Psoas muscle (tissue), 8 donors: ENCODE data around the gene SRM. TPM values are rescaled to one million over a fixed set of nuclear protein-coding genes. Genes with fewer than 3 reads are reported as not detected.

Source experiments
- ATAC-seq, 4 donors: fragments of 200-7000 bp; cut with Tn5 transposase; one replicate each; pipeline ENCODE4 v1.9.1; 2020; ENCODE audit warnings: moderate library complexity in 3 of 4, mild to moderate bottlenecking in 2 of 4
- DNase-seq, 2 donors: peaks; one replicate each; pipeline ENCODE4 v3.0.0-alpha.2; 2020
- H3K27ac ChIP-seq: fragments of 200-600 bp; one replicate; pipeline ENCODE4 v1.8.0; 2022
- H3K27me3 ChIP-seq, 3 donors: fragments of 200-600 bp in 1 of 3; one replicate each; pipeline versions ENCODE4 v1.6.1 to v1.8.0; 2013 to 2022; ENCODE audit warnings: low read length in 2 of 3, mild to moderate bottlenecking in 2 of 3, moderate library complexity in 1 of 3; ENCODE audit not compliant: insufficient read depth in 3 of 3
- H3K36me3 ChIP-seq, 2 donors: fragments of 200-600 bp in 1 of 2; one replicate each; pipeline versions ENCODE4 v1.6.1 to v1.8.0; 2013 to 2022; ENCODE audit warnings: low read depth in 1 of 2, mild to moderate bottlenecking in 1 of 2, moderate library complexity in 1 of 2; ENCODE audit not compliant: insufficient read depth in 1 of 2
- H3K4me1 ChIP-seq: fragments of 200-600 bp; one replicate; pipeline ENCODE4 v1.8.0; 2022
- H3K4me3 ChIP-seq: fragments of 200-600 bp; one replicate; pipeline ENCODE4 v1.8.0; 2022; ENCODE audit warnings: mild to moderate bottlenecking
- H3K9me3 ChIP-seq: fragments of 200-600 bp; one replicate; pipeline ENCODE4 v1.8.0; 2022
- WGBS, 3 donors: extraction: QIAGEN DNeasy Blood & Tissue Kit; methylation state at CpG; one replicate each; pipeline versions ENCODE4 v1.1.6 to v1.1.7; 2013; 5-methylcytosine and 5-hydroxymethylcytosine counted together
- intact Hi-C, 2 donors: fragments of 100-400 bp; cut with DNase I; formaldehyde crosslinking; loops; one replicate each; pipeline versions ENCODE4 v1.11.0 to v1.14.2; 2022
- polyA plus RNA-seq, 3 donors: library from polyadenylated mRNA; stranded (reverse); fragments of 200-250 nt; gene quantifications; one replicate each; pipeline ENCODE4 v1.2.3, GENCODE V29; 2013
- total RNA-seq, 4 donors: library from RNA; stranded (reverse); fragmentation: NEBNext Ultra II Directional in 2 of 4; extraction: Animal tissue kit (Norgen Biotek cat#: 25700) in 2 of 4; gene quantifications; one replicate each; pipeline versions ENCODE4 v1.2.1 to v1.2.4, GENCODE V29; 2021 to 2023
- TF ChIP-seq, protein P1 (sequence below): fragments of 200-600 bp; IDR thresholded peaks from one replicate; pipeline ENCODE4 v1.8.0; 2022; ENCODE audit warnings: antibody characterized with exemption
- donor health status: healthy with polysubstance abuse.
- donor health status: DM: no; HTN: no; CAD: no; lungs with moderate emphysema.
- donor health status: Bipolar disorder and iron deficiency.
- donor health status: healthy.
- donor health status: DM: yes; HTN: yes; CAD: no.
- donor health status: DM: no; HTN: no; CAD: no.
- donor health status: DM: no; HTN: no; CAD: no.
- donor health status: DM: yes; HTN: yes; CAD: no.

The SRM gene
- total and polyA plus RNA-seq, 7 donors: 60.4 to 163 (median 79.3) TPM

DNA sequence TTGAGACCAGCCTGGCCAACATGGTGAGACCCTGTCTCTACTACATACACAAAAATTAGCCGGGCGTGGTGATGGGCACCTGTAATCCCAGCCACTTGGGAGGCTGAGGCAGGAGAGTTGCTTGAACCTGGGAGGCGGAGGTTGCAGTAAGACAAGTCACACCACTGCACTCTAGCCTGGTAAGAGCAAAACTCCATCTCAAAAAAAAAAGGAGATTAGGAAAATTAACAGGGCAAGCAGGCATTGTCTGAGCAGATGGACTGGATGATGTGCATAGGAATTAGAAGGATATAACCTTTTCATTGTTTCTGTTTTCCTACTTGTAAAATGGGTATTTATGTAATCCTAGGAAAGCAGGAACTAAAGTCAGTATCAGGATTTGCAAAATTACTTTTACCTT is 31.8 kb downstream of the SRM start:
- H3K9me3 ChIP-seq: no peaks in the 10 kb centered on the region
- no peak overlapping the region for H3K4me3 ChIP-seq
- H3K4me1 ChIP-seq: peaks cover 14% of the 10 kb centered on the region
- ATAC-seq (no peak), DNase-seq (no peak)
- H3K27me3 ChIP-seq: no peaks in the 10 kb centered on the region
- no peak overlapping the region for H3K27ac ChIP-seq
- WGBS, 3 donors: 92 to 95% (median 94%) methylated on average over 3 of the region's 3 CpGs
- intact Hi-C loops: no loop called here
- peaks cover 3 to 73% of the 10 kb centered on the region in 2 donors for H3K36me3 ChIP-seq
- TF ChIP-seq, protein P1, sequence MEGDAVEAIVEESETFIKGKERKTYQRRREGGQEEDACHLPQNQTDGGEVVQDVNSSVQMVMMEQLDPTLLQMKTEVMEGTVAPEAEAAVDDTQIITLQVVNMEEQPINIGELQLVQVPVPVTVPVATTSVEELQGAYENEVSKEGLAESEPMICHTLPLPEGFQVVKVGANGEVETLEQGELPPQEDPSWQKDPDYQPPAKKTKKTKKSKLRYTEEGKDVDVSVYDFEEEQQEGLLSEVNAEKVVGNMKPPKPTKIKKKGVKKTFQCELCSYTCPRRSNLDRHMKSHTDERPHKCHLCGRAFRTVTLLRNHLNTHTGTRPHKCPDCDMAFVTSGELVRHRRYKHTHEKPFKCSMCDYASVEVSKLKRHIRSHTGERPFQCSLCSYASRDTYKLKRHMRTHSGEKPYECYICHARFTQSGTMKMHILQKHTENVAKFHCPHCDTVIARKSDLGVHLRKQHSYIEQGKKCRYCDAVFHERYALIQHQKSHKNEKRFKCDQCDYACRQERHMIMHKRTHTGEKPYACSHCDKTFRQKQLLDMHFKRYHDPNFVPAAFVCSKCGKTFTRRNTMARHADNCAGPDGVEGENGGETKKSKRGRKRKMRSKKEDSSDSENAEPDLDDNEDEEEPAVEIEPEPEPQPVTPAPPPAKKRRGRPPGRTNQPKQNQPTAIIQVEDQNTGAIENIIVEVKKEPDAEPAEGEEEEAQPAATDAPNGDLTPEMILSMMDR: no peak

DNA sequence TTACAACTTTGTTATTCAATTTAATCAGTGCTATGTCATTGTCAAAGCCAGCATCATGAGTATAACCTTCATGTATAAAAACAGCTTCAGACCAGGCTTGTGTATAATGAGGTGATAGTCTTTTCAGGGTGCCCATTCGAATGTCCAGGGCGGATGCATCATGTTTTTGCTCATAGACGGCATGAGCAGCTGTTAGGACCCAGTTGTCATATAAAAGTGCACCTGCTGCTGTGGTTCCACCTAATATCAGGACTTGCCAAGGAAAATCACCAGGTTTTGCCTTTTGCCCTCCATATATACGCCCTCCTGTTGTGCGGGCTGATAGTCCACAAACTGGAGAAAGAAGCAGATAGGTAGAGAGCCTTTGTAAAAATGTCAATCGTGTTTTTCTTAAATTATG is 32.5 kb downstream of the SRM start:
- H3K27ac ChIP-seq: no peak overlapping the region
- H3K36me3 ChIP-seq: peaks cover 3 to 80% of the 10 kb centered on the region in 2 donors
- H3K4me3 ChIP-seq: no peak overlapping the region
- no peaks in the 10 kb centered on the region for H3K27me3 ChIP-seq
- H3K9me3 ChIP-seq: no peaks in the 10 kb centered on the region
- TF ChIP-seq, protein P1: no peak
- WGBS, 3 donors: 51 to 63% (median 55%) methylated on average over 6 of the region's 6 CpGs
- ATAC-seq (no peak), DNase-seq (no peak)
- H3K4me1 ChIP-seq: peaks cover 14% of the 10 kb centered on the region
- intact Hi-C loops: no loop called here

DNA sequence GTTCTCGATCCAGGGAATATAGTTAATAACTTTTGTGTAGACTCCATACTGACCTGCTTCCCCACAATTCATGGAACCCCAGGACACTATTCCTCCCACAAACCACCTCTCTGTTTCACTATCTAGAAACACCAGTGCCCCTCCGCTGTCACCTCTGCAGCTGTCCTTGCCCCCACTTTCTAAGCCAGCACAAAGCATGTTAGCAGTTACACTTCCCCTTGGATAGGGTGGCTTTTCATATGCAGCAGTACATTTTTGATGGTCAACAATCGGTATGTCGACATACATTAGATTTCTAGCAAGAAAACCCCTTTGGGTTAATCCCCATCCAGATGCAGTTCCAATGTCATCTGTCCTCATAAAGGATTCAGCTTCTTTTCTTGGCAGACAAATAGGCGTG is 32.9 kb downstream of the SRM start:
- DNase-seq: no peak
- Histone ChIP-seq H3K4me3 (no peak overlapping the region), H3K9me3 (no peaks in the 10 kb centered on the region), H3K4me1 (peaks cover 14% of the 10 kb centered on the region), H3K36me3 (peaks cover 3 to 84% of the 10 kb centered on the region in 2 donors), H3K27ac (peak overlapping the region; percentile 21), H3K27me3 (no peaks in the 10 kb centered on the region)
- TF ChIP-seq, protein P1: no peak
- intact Hi-C loops: no loop called here
- 78 to 88% (median 83%) methylated on average over 5 of the region's 5 CpGs for WGBS, 3 donors
- ATAC-seq: no peak

DNA sequence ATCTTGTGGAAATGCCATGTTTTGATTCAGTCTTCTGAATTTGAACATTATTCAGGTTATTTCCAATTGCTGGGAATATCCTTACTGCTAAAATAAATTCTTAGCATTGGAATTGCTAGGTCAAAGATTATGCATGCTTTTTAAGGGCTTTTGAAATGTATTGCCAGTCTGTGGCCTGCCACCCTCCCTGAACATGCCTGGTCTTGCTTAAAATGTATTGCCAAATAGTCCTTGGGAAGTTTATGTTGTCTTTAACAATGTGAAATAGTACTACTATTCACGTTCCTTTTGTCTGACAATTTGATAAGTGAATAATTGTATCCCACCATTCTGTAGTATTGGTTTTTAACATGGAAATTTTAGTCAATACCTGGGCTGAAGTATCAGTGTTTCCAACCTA is 33.8 kb downstream of the SRM start:
- intact Hi-C loops: no loop called here
- WGBS, 3 donors: 62 to 84% (median 72%) methylated on average over 1 of the region's 1 CpG
- Histone ChIP-seq H3K4me3 (no peak overlapping the region), H3K36me3 (peaks cover 6 to 92% of the 10 kb centered on the region in 2 donors), H3K9me3 (no peaks in the 10 kb centered on the region), H3K27ac (no peak overlapping the region), H3K4me1 (peaks cover 14% of the 10 kb centered on the region), H3K27me3 (no peaks in the 10 kb centered on the region)
- DNase-seq: no peak
- TF ChIP-seq, protein P1: no peak
- ATAC-seq: no peak

- Histone ChIP-seq H3K4me1 (peaks cover 14% of the 10 kb centered on the region), H3K36me3 (peaks cover 6 to 94% of the 10 kb centered on the region in 2 donors), H3K9me3 (no peaks in the 10 kb centered on the region), H3K27me3 (no peaks in the 10 kb centered on the region), H3K4me3 (no peak overlapping the region), H3K27ac (no peak overlapping the region)
- TF ChIP-seq, protein P1: no peak
- intact Hi-C loops: no loop called here
- no peak for DNase-seq
- no peak for ATAC-seq
- 84 to 95% (median 89%) methylated on average over 1 of the region's 1 CpG for WGBS, 3 donors
Measured at GRCh38 chr1:11025618-11026017, 34.2 kb downstream of the SRM start.
